ENCODE data around the gene ATP8A1. TPM values are rescaled to one million over a fixed set of nuclear protein-coding genes. Genes with fewer than 3 reads are reported as not detected.

Gene ATP8A1
- total RNA-seq, 1 donor from 2014 or later, result 13.7 TPM

DNA sequence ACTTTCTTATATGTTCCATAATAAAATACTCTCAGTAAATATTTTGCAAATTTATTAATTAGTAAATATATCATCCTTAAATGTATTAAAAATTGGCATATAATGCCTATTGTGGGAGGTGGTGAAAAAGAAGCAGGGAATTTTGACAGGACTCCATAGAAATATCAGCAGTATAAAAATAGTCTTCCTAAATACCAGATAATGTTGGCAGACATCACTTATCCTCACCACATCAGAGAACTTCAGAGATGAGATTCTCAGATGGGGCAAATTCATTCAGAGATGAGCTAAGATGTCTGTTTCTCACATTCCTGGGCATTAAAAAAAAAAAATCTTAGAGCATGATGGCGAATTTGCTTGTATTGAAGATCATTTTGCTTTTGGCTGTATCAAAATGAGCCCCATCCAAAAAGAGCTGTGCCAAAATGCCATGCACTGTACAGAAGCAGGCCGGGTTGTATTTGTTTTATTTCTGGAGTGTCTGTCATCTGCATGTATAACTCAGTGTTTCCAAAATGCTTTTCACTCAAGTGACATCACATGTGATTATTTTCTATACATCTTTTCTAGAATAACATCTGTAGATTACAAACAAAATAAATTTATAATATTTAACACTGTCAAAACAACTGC is 41.7 kb downstream of the ATP8A1 start:
- H3K4me3 Mint-ChIP-seq (ENCODE audit: low read depth), result no peak overlapping the region
- no peaks in the 10 kb centered on the region for H3K27me3 Mint-ChIP-seq

DNA sequence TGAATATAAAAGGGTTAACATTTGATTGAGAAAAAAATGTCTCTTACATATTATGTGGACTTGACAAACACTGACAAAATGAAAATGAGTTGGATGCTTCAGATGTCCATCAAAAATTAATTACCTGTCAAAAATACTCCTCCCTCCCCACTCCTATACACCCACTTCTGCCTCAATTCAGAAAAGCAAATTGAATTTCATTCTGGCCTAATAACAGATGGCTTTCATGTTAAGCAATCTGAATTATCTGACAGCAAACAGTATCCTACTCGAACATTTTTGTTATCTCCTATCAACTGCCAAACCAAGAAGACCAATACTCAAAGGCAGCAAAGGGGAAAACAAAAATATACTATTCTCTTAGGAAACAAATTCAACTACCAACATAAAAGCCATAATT is 44.0 kb downstream of the ATP8A1 start:
- no peak overlapping the region for H3K27ac Mint-ChIP-seq
- no peak overlapping the region for H3K4me3 Mint-ChIP-seq (ENCODE audit: low read depth)
- H3K4me1 Mint-ChIP-seq (ENCODE audit: low read depth), result peaks cover 2% of the 10 kb centered on the region
- DNase-seq (ENCODE audit: low spot score, unreplicated experiment), result no peak
- no peaks in the 10 kb centered on the region for H3K9me3 Mint-ChIP-seq (ENCODE audit: low read depth)
- no peaks in the 10 kb centered on the region for H3K36me3 Mint-ChIP-seq (ENCODE audit: insufficient read depth)
- TF ChIP-seq, protein P1, sequence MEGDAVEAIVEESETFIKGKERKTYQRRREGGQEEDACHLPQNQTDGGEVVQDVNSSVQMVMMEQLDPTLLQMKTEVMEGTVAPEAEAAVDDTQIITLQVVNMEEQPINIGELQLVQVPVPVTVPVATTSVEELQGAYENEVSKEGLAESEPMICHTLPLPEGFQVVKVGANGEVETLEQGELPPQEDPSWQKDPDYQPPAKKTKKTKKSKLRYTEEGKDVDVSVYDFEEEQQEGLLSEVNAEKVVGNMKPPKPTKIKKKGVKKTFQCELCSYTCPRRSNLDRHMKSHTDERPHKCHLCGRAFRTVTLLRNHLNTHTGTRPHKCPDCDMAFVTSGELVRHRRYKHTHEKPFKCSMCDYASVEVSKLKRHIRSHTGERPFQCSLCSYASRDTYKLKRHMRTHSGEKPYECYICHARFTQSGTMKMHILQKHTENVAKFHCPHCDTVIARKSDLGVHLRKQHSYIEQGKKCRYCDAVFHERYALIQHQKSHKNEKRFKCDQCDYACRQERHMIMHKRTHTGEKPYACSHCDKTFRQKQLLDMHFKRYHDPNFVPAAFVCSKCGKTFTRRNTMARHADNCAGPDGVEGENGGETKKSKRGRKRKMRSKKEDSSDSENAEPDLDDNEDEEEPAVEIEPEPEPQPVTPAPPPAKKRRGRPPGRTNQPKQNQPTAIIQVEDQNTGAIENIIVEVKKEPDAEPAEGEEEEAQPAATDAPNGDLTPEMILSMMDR (IDR thresholded peaks at IDR 0.05; ENCODE audit: unreplicated experiment), result no peak
- H3K27me3 Mint-ChIP-seq, result peaks cover 6% of the 10 kb centered on the region

More for the DNA sequence above, 41.7 kb downstream of the ATP8A1 start:
- H3K4me1 Mint-ChIP-seq (ENCODE audit: low read depth), result peaks cover 2% of the 10 kb centered on the region
- H3K27ac Mint-ChIP-seq, result no peak overlapping the region
- H3K36me3 Mint-ChIP-seq (ENCODE audit: insufficient read depth), result no peaks in the 10 kb centered on the region
- TF ChIP-seq, protein P1 (IDR thresholded peaks at IDR 0.05; ENCODE audit: unreplicated experiment), result no peak
- no peak for DNase-seq (ENCODE audit: low spot score, unreplicated experiment)
- no peaks in the 10 kb centered on the region for H3K9me3 Mint-ChIP-seq (ENCODE audit: low read depth)

DNA sequence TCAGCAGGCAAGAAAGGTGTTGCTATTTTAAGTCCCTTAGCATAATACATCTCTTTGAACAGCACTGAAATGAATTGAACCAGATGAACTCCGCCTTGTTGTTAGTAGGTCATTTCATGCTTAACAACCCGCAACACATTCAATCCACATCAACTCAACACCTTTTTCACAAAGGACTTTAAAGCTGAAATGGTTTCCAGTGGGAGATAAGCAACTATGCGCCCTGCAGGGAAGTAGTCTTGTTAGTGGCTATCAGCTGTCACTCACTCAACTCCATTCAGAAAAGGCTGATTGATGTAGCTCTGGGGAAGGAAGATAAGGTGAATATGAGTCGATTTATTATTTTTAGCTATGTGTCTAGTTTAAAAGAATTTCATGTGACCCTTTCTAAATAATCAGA is 46.0 kb downstream of the ATP8A1 start:
- no peak for DNase-seq (ENCODE audit: low spot score, unreplicated experiment)
- Mint-ChIP-seq H3K27me3 (peaks cover 6% of the 10 kb centered on the region), H3K4me1 (ENCODE audit: low read depth) (peaks cover 2% of the 10 kb centered on the region), H3K9me3 (ENCODE audit: low read depth) (no peaks in the 10 kb centered on the region), H3K4me3 (ENCODE audit: low read depth) (no peak overlapping the region), H3K36me3 (ENCODE audit: insufficient read depth) (no peaks in the 10 kb centered on the region), H3K27ac (no peak overlapping the region)
- TF ChIP-seq, protein P1 (IDR thresholded peaks at IDR 0.05; ENCODE audit: unreplicated experiment), result no peak

DNA sequence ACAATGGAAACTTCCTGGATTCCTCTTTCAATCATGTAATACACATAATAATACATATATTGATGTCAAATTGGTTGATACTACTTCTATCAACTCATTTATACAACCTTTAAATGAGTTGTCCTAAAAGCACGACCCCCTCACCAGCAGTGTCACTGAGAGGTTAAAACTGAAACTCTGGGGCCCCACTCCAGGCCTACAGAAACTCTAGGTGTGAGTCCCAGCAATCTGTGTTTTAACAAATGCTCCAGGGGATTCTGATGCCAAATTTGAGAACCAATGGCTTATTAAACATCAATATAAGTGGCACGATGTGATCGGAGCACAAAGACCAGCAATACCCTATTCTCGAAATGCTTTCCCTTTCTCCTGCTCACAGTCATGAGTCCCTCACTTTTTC is 47.9 kb downstream of the ATP8A1 start:
- TF ChIP-seq, protein P1 (IDR thresholded peaks at IDR 0.05; ENCODE audit: unreplicated experiment), result no peak
- peaks cover 5% of the 10 kb centered on the region for H3K4me1 Mint-ChIP-seq (ENCODE audit: low read depth)
- H3K9me3 Mint-ChIP-seq (ENCODE audit: low read depth), result no peaks in the 10 kb centered on the region
- no peak for DNase-seq (ENCODE audit: low spot score, unreplicated experiment)
- peaks cover 6% of the 10 kb centered on the region for H3K27me3 Mint-ChIP-seq
- no peak overlapping the region for H3K27ac Mint-ChIP-seq
- no peaks in the 10 kb centered on the region for H3K36me3 Mint-ChIP-seq (ENCODE audit: insufficient read depth)
- H3K4me3 Mint-ChIP-seq (ENCODE audit: low read depth), result no peak overlapping the region

DNA sequence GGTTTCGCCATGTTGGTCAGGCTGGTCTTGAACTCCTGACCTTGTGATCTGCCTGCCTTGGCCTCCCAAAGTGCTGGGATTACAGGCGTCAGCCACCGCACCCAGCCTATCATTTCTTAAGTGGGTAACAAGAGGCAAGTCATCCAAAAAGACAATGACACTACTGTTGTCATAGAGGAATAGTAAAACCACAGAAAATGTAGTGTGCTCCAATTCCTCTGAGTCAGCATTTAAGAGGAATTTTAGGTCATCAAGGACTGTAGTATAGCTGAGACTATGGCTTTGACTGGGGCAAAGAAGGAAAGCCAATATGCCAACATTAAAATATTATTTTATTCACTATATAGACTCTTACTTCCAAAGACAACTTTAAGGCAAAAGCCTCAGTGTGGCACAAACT is 48.4 kb downstream of the ATP8A1 start:
- H3K9me3 Mint-ChIP-seq (ENCODE audit: low read depth), result no peaks in the 10 kb centered on the region
- peaks cover 6% of the 10 kb centered on the region for H3K27me3 Mint-ChIP-seq
- TF ChIP-seq, protein P1 (IDR thresholded peaks at IDR 0.05; ENCODE audit: unreplicated experiment), result no peak
- no peaks in the 10 kb centered on the region for H3K36me3 Mint-ChIP-seq (ENCODE audit: insufficient read depth)
- H3K27ac Mint-ChIP-seq, result no peak overlapping the region
- DNase-seq (ENCODE audit: low spot score, unreplicated experiment), result no peak
- H3K4me3 Mint-ChIP-seq (ENCODE audit: low read depth), result no peak overlapping the region
- peaks cover 5% of the 10 kb centered on the region for H3K4me1 Mint-ChIP-seq (ENCODE audit: low read depth)
